CD14-positive monocyte (primary cell): ENCODE data around the gene MOV10. TPM values are rescaled to one million over a fixed set of nuclear protein-coding genes. Genes with fewer than 3 reads are reported as not detected.

Source experiments
- DNase-seq, 3 donors: peaks; one replicate each; pipeline ENCODE4 v3.0.0-alpha.2; 2011 to 2022
- H2AFZ ChIP-seq: 2 replicates; pipeline ENCODE4 v1.6.0; 2012; ENCODE audit warnings: mild to moderate bottlenecking, low read depth, low read length, inconsistent platforms; ENCODE audit not compliant: insufficient read depth, poor library complexity, severe bottlenecking
- H3K27ac ChIP-seq, 2 donors: 1 replicate in 1 of 2; 2 replicates in 1 of 2; pipeline ENCODE4 v1.5.1; 2012 to 2013; ENCODE audit warnings: low read length in 2 of 2, control low read depth in 1 of 2, inconsistent platforms in 1 of 2, low read depth in 1 of 2, mild to moderate bottlenecking in 1 of 2
- H3K27me3 ChIP-seq, 2 donors: one replicate each; pipeline versions ENCODE4 v1.6.0 to v1.6.1; 2011 to 2013; ENCODE audit warnings: low read length in 2 of 2; ENCODE audit not compliant: control insufficient read depth in 2 of 2, insufficient read depth in 2 of 2
- H3K36me3 ChIP-seq, 2 donors: replicated peaks in 1 of 2; 1 replicate in 1 of 2; 2 replicates in 1 of 2; pipeline versions ENCODE4 v1.5.1 to v1.6.1; 2012 to 2013; ENCODE audit warnings: low read length in 2 of 2, control low read depth in 1 of 2, inconsistent platforms in 1 of 2, mild to moderate bottlenecking in 1 of 2; ENCODE audit not compliant: insufficient read depth in 2 of 2, control insufficient read depth in 1 of 2
- H3K4me1 ChIP-seq, 2 donors: 1 replicate in 1 of 2; 2 replicates in 1 of 2; pipeline versions ENCODE4 v1.5.1 to v1.6.1; 2012 to 2013; ENCODE audit warnings: low read length in 2 of 2, control low read depth in 1 of 2, inconsistent platforms in 1 of 2, mild to moderate bottlenecking in 1 of 2, moderate library complexity in 1 of 2; ENCODE audit not compliant: insufficient read depth in 2 of 2, control insufficient read depth in 1 of 2
- H3K4me2 ChIP-seq: replicated peaks from 2 replicates; pipeline ENCODE3; 2012; ENCODE audit warnings: low read length, moderate library complexity, mild to moderate bottlenecking; ENCODE audit not compliant: poor library complexity, severe bottlenecking; ENCODE audit errors: extremely low read depth
- H3K4me3 ChIP-seq, 3 experiments: fragments of 200-600 bp in 1 of 3; sonication (generic) in 1 of 3; replicated peaks in 1 of 3; 1 replicate in 2 of 3; 2 replicates in 1 of 3; pipeline ENCODE4 v1.5.1; 2011 to 2013; ENCODE audit warnings: low read length in 3 of 3, mild to moderate bottlenecking in 3 of 3, control low read depth in 2 of 3, low read depth in 2 of 3, inconsistent platforms in 1 of 3, moderate library complexity in 1 of 3
- H3K79me2 ChIP-seq: 2 replicates; pipeline ENCODE4 v1.6.0; 2012; ENCODE audit warnings: mild to moderate bottlenecking, control low read depth, inconsistent platforms, low read length, moderate library complexity; ENCODE audit not compliant: insufficient read depth
- H3K9ac ChIP-seq: 2 replicates; pipeline ENCODE4 v1.6.0; 2017; ENCODE audit warnings: low read length, mild to moderate bottlenecking; ENCODE audit not compliant: insufficient read depth, poor library complexity, severe bottlenecking
- H3K9me3 ChIP-seq, 2 donors: replicated peaks in 1 of 2; 1 replicate in 1 of 2; 2 replicates in 1 of 2; pipeline versions ENCODE4 v1.5.1 to v1.6.1; 2012 to 2013; ENCODE audit warnings: low read length in 2 of 2, control low read depth in 1 of 2; ENCODE audit not compliant: control insufficient read depth in 1 of 2, insufficient read depth in 1 of 2
- H4K20me1 ChIP-seq: 2 replicates; pipeline ENCODE4 v1.6.0; 2012; ENCODE audit warnings: mild to moderate bottlenecking, low read length, control low read depth, moderate library complexity; ENCODE audit not compliant: insufficient read depth
- H3K27ac Mint-ChIP-seq, 7 donors: one replicate each; pipeline ENCODE4 v1.8.0; 2020; ENCODE audit warnings: mild to moderate bottlenecking in 7 of 7, mixed read lengths in 7 of 7, moderate library complexity in 6 of 7, inconsistent platforms in 2 of 7
- H3K27me3 Mint-ChIP-seq, 3 donors: one replicate each; pipeline ENCODE4 v1.8.0; 2021 to 2022; ENCODE audit warnings: low read depth in 3 of 3, mild to moderate bottlenecking in 3 of 3, mixed read lengths in 3 of 3, moderate library complexity in 3 of 3, inconsistent platforms in 1 of 3
- H3K36me3 Mint-ChIP-seq, 2 donors: one replicate each; pipeline ENCODE4 v1.8.0; 2020; ENCODE audit warnings: mixed read lengths in 2 of 2, inconsistent platforms in 1 of 2, mild to moderate bottlenecking in 1 of 2
- H3K4me1 Mint-ChIP-seq: one replicate; pipeline ENCODE4 v1.8.0; 2020; ENCODE audit warnings: mild to moderate bottlenecking, mixed read lengths
- H3K4me3 Mint-ChIP-seq, 2 donors: one replicate each; pipeline ENCODE4 v1.8.0; 2020; ENCODE audit warnings: mild to moderate bottlenecking in 2 of 2, mixed read lengths in 2 of 2, moderate library complexity in 1 of 2
- H3K9me3 Mint-ChIP-seq, 7 donors: one replicate each; pipeline ENCODE4 v1.8.0; 2020 to 2022; ENCODE audit warnings: mixed read lengths in 7 of 7, mild to moderate bottlenecking in 6 of 7, moderate library complexity in 6 of 7, inconsistent platforms in 2 of 7
- WGBS: methylation state at CpG from one replicate; pipeline ENCODE4 v1.1.5; 2013; ENCODE audit warnings: missing lambda C conversion rate; ENCODE audit not compliant: insufficient coverage; 5-methylcytosine and 5-hydroxymethylcytosine counted together
- intact Hi-C, 2 donors: fragments of 100-400 bp; cut with micrococcal nuclease; formaldehyde crosslinking; loops; one replicate each; pipeline versions ENCODE4 v1.15.0 to v1.15.1; 2023
- polyA plus RNA-seq, 3 donors: library from polyadenylated mRNA; depleted of rRNA in 1 of 3; unstranded in 2 of 3; stranded (reverse) in 1 of 3; fragments of 300-500 nt in 2 of 3; fragments of >200 nt in 1 of 3; fragmentation: Illumina TruSeq in 2 of 3; gene quantifications; 1 replicate in 2 of 3; 2 replicates in 1 of 3; pipeline ENCODE4 v1.2.3, GENCODE V29; 2012 to 2021
- TF ChIP-seq, protein P1 (sequence below): fragments of 200-600 bp; IDR thresholded peaks from one replicate; pipeline ENCODE4 v1.8.0; 2022; ENCODE audit warnings: antibody characterized with exemption, mild to moderate bottlenecking

The MOV10 gene
- polyA plus RNA-seq, 3 donors = 12.0 to 61.2 (median 13.6) TPM

DNA sequence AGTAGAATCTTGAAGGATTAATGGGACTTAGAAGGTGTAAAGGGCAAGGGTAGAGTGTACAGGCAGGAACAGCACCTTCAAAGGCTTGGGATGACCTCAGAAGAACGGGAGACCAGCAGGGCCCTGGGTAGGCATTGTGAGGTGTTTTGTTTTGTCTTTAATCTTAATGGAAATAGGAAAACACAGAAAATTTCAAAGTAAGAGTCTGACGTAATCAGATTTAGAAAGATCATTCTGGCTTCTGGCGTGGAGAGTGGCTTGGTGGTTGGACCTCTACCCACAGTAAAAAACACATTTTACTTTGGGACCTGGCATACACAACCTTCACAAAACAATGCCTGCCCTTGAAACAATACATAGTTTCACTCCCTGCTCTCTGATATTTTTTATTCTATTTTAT lies 4.1 kb downstream of the MOV10 start:
- Histone ChIP-seq H3K9ac (no peak overlapping the region), H4K20me1 (peaks cover 11% of the 10 kb centered on the region), H3K36me3 (no peaks in the 10 kb centered on the region), H3K9me3 (no peaks in the 10 kb centered on the region), H3K4me3 (no peak overlapping the region), H3K79me2 (no peaks in the 10 kb centered on the region), H3K4me2 (no peak overlapping the region), H3K27me3 (no peaks in the 10 kb centered on the region), H2AFZ (no peak overlapping the region), H3K27ac (no peak overlapping the region), H3K4me1 (peaks cover 15 to 18% of the 10 kb centered on the region in 2 donors)
- H3K9me3 Mint-ChIP-seq = no peaks in the 10 kb centered on the region
- H3K27ac Mint-ChIP-seq = peak overlapping the region in 2 of 7 donors; percentile 1 to 22
- H3K36me3 Mint-ChIP-seq = peaks cover 0 to 6% of the 10 kb centered on the region in 2 donors
- TF ChIP-seq, protein P1, sequence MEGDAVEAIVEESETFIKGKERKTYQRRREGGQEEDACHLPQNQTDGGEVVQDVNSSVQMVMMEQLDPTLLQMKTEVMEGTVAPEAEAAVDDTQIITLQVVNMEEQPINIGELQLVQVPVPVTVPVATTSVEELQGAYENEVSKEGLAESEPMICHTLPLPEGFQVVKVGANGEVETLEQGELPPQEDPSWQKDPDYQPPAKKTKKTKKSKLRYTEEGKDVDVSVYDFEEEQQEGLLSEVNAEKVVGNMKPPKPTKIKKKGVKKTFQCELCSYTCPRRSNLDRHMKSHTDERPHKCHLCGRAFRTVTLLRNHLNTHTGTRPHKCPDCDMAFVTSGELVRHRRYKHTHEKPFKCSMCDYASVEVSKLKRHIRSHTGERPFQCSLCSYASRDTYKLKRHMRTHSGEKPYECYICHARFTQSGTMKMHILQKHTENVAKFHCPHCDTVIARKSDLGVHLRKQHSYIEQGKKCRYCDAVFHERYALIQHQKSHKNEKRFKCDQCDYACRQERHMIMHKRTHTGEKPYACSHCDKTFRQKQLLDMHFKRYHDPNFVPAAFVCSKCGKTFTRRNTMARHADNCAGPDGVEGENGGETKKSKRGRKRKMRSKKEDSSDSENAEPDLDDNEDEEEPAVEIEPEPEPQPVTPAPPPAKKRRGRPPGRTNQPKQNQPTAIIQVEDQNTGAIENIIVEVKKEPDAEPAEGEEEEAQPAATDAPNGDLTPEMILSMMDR = no peak
- H3K27me3 Mint-ChIP-seq = peaks cover 0 to 10% (median 7%) of the 10 kb centered on the region in 3 donors
- WGBS = 100% methylated on average over 1 of the region's 3 CpGs
- DNase-seq = no peak
- intact Hi-C loops = no loop called here
- H3K4me1 Mint-ChIP-seq = peaks cover 19% of the 10 kb centered on the region
- no peak overlapping the region for H3K4me3 Mint-ChIP-seq

DNA sequence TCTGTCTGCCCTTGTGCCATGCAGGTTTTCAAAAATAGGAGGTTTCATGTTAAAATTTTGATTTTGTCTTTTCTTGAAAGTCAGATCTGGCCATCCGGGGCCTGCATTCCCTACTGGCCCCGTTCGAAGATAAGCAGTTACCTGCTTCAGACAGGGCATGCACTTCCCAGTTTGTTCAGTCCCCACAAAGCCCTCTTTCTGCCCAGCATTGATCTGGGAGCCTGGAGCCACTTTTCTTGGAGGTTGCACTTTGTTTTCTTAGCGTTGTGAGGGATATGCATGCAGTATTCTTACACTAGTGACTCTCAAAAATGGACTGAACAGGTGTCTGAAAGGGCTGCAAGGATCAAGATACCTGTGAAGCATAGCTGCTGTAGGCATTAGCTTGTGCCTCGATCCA lies 11.5 kb downstream of the MOV10 start:
- H3K9ac ChIP-seq = no peak overlapping the region
- Mint-ChIP-seq H3K27ac (no peak overlapping the region), H3K4me1 (no peaks in the 10 kb centered on the region), H3K27me3 (peaks cover 0 to 2% (median 0%) of the 10 kb centered on the region in 3 donors), H3K9me3 (peaks cover 0 to 1% (median 0%) of the 10 kb centered on the region in 7 donors), H3K36me3 (peaks cover 0 to 6% of the 10 kb centered on the region in 2 donors), H3K4me3 (no peak overlapping the region)
- no peaks in the 10 kb centered on the region for H3K79me2 ChIP-seq
- peaks cover 0 to 8% of the 10 kb centered on the region in 2 donors for H3K36me3 ChIP-seq
- H3K4me2 ChIP-seq = no peak overlapping the region
- H3K9me3 ChIP-seq = no peaks in the 10 kb centered on the region
- DNase-seq = no peak
- H3K27ac ChIP-seq = no peak overlapping the region
- no peaks in the 10 kb centered on the region for H3K4me1 ChIP-seq
- peaks cover 6% of the 10 kb centered on the region for H4K20me1 ChIP-seq
- 95% methylated on average over 4 of the region's 5 CpGs for WGBS
- no peak overlapping the region for H2AFZ ChIP-seq
- H3K4me3 ChIP-seq = no peak overlapping the region
- TF ChIP-seq, protein P1 = no peak
- H3K27me3 ChIP-seq = no peaks in the 10 kb centered on the region
- intact Hi-C loops = no loop called here
